Upper lobe of left lung (tissue), 6 donors: ENCODE measurements around the gene F8A1. TPM values are rescaled to one million over a fixed set of nuclear protein-coding genes. Genes with fewer than 3 reads are reported as not detected.
"Not testable (repeated sequence)": the region's sequence is repeated elsewhere in the genome, so short reads cannot be mapped to it uniquely, and the experiment has no call there.

Experiments used
- ATAC-seq, 2 donors: fragments of 200-7000 bp; cut with Tn5 transposase; one replicate each; pipeline ENCODE4 v1.9.1; 2022; ENCODE audit warnings: mild to moderate bottlenecking in 2 of 2, moderate library complexity in 2 of 2; ENCODE audit not compliant: low FRiP score in 2 of 2
- DNase-seq, 2 donors: peaks; one replicate each; pipeline ENCODE4 v3.0.0-alpha.2; 2019 to 2020
- H3K27ac ChIP-seq, 4 donors: fragments of 200-600 bp; sonication (generic); one replicate each; pipeline ENCODE4 v1.5.1; 2016 to 2019
- H3K27me3 ChIP-seq, 4 donors: fragments of 200-600 bp; sonication (generic); one replicate each; pipeline ENCODE4 v1.5.1; 2017 to 2019
- H3K36me3 ChIP-seq, 4 donors: fragments of 200-600 bp; sonication (generic); one replicate each; pipeline ENCODE4 v1.5.1; 2016 to 2019
- H3K4me1 ChIP-seq, 4 donors: fragments of 200-600 bp; sonication (generic); one replicate each; pipeline ENCODE4 v1.5.1; 2018 to 2019
- H3K4me3 ChIP-seq, 4 donors: fragments of 200-600 bp; sonication (generic); one replicate each; pipeline ENCODE4 v1.5.1; 2017 to 2019; ENCODE audit warnings: mild to moderate bottlenecking in 2 of 4, moderate library complexity in 1 of 4
- H3K9me3 ChIP-seq, 4 donors: fragments of 200-600 bp; sonication (generic); one replicate each; pipeline ENCODE4 v1.5.1; 2018 to 2019
- EP300 ChIP-seq, 4 donors: sonication (generic); formaldehyde crosslinking; IDR thresholded peaks; one replicate each; pipeline ENCODE4 v1.5.1; 2017; ENCODE audit warnings: antibody characterized with exemption in 4 of 4, control low read depth in 2 of 4
- POLR2A ChIP-seq, 4 donors: fragments of 450-650 bp; IDR thresholded peaks; one replicate each; pipeline ENCODE4 v1.5.1; 2016 to 2017; ENCODE audit warnings: antibody characterized with exemption in 4 of 4, mild to moderate bottlenecking in 2 of 4
- POLR2AphosphoS5 ChIP-seq, 2 donors: sonication (generic); formaldehyde crosslinking; IDR thresholded peaks; one replicate each; pipeline ENCODE4 v1.5.1; 2017; ENCODE audit warnings: antibody characterized with exemption in 2 of 2
- WGBS, 2 donors: methylation state at CpG; one replicate each; pipeline ENCODE4 v1.1.5; 2017 to 2018; 5-methylcytosine and 5-hydroxymethylcytosine counted together
- small RNA-seq, 4 donors: library from RNA; depleted of rRNA; stranded (forward); fragments of <200 nt; gene quantifications; one replicate each; pipeline ENCODE3, GENCODE V24; 2016
- total RNA-seq, 6 donors: library from RNA; depleted of rRNA in 4 of 6; stranded (reverse); fragments of >200 nt in 4 of 6; gene quantifications; one replicate each; pipeline versions ENCODE4 v1.1.0 to v1.2.1, GENCODE V29; 2016 to 2021
- TF ChIP-seq, protein P1 (sequence below), 6 experiments: fragments of 450-650 bp in 4 of 6; fragments of 200-600 bp in 2 of 6; sonication (generic) in 2 of 6; IDR thresholded peaks; one replicate each; pipeline ENCODE4 v1.5.1; 2016 to 2019; ENCODE audit warnings: antibody characterized with exemption in 6 of 6
- donor health status: DM: no; HTN: no; CAD: no; lungs with moderate emphysema.
- donor health status: DM: no; HTN: yes; CAD: no; lungs with severe emphysema.

Gene F8A1
- total RNA-seq, 6 donors from 2014 or later = 9.3 to 53.1 (median 20.8) TPM; not detected in 1

DNA sequence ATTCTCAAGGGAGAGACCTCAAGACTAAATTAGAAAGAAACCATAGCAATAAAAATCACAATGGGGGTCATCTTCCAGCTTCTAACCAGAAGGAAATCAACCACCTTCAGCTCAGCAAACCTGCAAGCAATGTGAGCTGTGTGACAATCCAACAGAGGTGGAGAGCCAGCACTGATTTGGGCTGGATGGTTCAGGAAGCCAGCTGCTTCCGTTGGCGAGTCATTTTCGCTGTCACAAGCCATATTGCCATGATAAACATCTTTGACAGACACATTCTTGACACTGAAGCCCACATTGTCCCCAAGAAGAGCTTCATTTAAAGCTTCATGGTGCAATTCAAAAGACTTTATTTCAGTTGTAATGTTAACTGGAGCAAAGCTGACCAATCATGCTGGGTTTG is 22.7 kb downstream of the F8A1 start:
- Histone ChIP-seq H3K4me1 (no peaks in the 10 kb centered on the region), H3K4me3 (no peak overlapping the region)

DNA sequence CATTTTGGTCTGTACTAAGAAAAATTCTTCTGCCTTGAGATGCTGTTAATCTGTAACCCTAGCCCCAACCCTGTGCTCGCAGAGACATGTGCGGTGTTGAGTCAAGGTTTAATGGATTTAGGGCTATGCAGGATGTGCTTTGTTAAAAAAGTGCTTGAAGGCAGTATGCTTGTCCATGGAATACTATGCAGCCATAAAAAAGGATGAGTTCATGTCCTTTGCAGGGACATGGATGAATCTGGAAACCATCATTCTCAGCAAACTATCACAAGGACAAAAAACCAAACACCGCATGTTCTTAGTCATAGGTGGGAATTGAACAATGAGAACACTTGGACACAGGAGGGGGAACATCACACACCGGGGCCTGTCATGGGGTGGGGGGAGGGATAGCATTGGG is 23.9 kb downstream of the F8A1 start:
- 87 to 100% methylated on average over 4 of the region's 4 CpGs for WGBS, 2 donors
- not testable (repeated sequence) for ATAC-seq, H3K4me3 ChIP-seq, DNase-seq, H3K36me3 ChIP-seq, H3K4me1 ChIP-seq, H3K27ac ChIP-seq, H3K27me3 ChIP-seq
- H3K9me3 ChIP-seq = peaks cover 0 to 17% (median 2%) of the 10 kb centered on the region in 4 donors

More for the DNA sequence above, 22.7 kb downstream of the F8A1 start:
- H3K36me3 ChIP-seq = no peaks in the 10 kb centered on the region
- H3K27me3 ChIP-seq = no peaks in the 10 kb centered on the region
- TF ChIP-seq, protein P1, sequence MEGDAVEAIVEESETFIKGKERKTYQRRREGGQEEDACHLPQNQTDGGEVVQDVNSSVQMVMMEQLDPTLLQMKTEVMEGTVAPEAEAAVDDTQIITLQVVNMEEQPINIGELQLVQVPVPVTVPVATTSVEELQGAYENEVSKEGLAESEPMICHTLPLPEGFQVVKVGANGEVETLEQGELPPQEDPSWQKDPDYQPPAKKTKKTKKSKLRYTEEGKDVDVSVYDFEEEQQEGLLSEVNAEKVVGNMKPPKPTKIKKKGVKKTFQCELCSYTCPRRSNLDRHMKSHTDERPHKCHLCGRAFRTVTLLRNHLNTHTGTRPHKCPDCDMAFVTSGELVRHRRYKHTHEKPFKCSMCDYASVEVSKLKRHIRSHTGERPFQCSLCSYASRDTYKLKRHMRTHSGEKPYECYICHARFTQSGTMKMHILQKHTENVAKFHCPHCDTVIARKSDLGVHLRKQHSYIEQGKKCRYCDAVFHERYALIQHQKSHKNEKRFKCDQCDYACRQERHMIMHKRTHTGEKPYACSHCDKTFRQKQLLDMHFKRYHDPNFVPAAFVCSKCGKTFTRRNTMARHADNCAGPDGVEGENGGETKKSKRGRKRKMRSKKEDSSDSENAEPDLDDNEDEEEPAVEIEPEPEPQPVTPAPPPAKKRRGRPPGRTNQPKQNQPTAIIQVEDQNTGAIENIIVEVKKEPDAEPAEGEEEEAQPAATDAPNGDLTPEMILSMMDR (IDR thresholded peaks at IDR 0.05) = no peak
- TF ChIP-seq POLR2AphosphoS5 (IDR thresholded peaks at IDR 0.05) = no peak
- no peak for TF ChIP-seq POLR2A (IDR thresholded peaks at IDR 0.05)
- TF ChIP-seq EP300 (IDR thresholded peaks at IDR 0.05) = no peak
- WGBS, 2 donors = 65% methylated on average over 3 of the region's 3 CpGs; no CpG with 5 or more reads in 1 of the 2 donors
- DNase-seq = no peak
- peaks cover 0 to 13% (median 2%) of the 10 kb centered on the region in 4 donors for H3K9me3 ChIP-seq
- no peak overlapping the region for H3K27ac ChIP-seq
- ATAC-seq = no peak

- not testable (repeated sequence) for DNase-seq, H3K36me3 ChIP-seq, H3K4me1 ChIP-seq, H3K4me3 ChIP-seq, ATAC-seq, H3K27ac ChIP-seq, H3K27me3 ChIP-seq
- 74 to 90% methylated on average over 7 to 11 of the region's 11 CpGs for WGBS, 2 donors
- H3K9me3 ChIP-seq = peaks cover 0 to 17% (median 2%) of the 10 kb centered on the region in 4 donors
These were observed 24.4 kb downstream of the F8A1 start for GRCh38 chrX:154910528-154910927.

GRCh38 chrX:154914052-154914451 is 27.9 kb downstream of the F8A1 start:
- Histone ChIP-seq H3K36me3 (no peaks in the 10 kb centered on the region), H3K4me3 (no peak overlapping the region), H3K9me3 (peaks cover 0 to 17% (median 2%) of the 10 kb centered on the region in 4 donors), H3K27me3 (no peaks in the 10 kb centered on the region), H3K4me1 (no peaks in the 10 kb centered on the region), H3K27ac (no peak overlapping the region)
- ATAC-seq (no peak), DNase-seq (no peak)
- 71 to 75% methylated on average over 1 to 2 of the region's 2 CpGs for WGBS, 2 donors
- TF ChIP-seq POLR2A (IDR thresholded peaks at IDR 0.05) = no peak
- no peak for TF ChIP-seq POLR2AphosphoS5 (IDR thresholded peaks at IDR 0.05)
- no peak for TF ChIP-seq EP300 (IDR thresholded peaks at IDR 0.05)
- TF ChIP-seq, protein P1 (IDR thresholded peaks at IDR 0.05) = no peak

- 0 to 9% methylated on average over 1 to 5 of the region's 5 CpGs for WGBS, 2 donors
- peak overlapping the region in 1 of 4 donors; percentile 6 for H3K4me3 ChIP-seq
- peak in 1 of 2 donors; percentile 72 for ATAC-seq
These were observed 31.9 kb downstream of the F8A1 start for GRCh38 chrX:154918060-154918483.

DNA sequence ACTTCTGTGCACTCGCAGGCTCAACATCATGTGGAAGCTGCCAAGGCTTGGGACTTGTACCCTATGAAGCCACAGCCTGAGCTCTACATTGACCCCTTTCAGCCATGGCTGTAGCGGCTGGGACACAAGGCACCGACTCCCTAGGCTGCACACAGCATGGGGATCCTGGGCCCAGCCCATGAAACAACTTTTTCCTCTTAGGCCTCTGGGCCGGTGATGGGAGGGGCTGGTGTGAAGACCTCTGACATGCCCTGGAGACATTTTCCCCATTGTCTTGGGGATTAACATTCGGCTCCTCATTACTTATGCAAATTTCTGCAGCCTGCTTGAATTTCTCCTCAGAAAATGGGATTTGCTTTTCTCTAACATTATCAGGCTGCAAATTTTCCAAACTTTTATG is 38.6 kb downstream of the F8A1 start:
- H3K4me3 ChIP-seq, H3K27ac ChIP-seq: not testable (repeated sequence)
- 89 to 92% methylated on average over 5 of the region's 5 CpGs for WGBS, 2 donors

More at GRCh38 chrX:154918060-154918483, 31.9 kb downstream of the F8A1 start:
- no peak overlapping the region for H3K27ac ChIP-seq
- no peaks in the 10 kb centered on the region for H3K4me1 ChIP-seq
- DNase-seq = peak in 1 of 2 donors; percentile 32
- no peaks in the 10 kb centered on the region for H3K36me3 ChIP-seq
- no peaks in the 10 kb centered on the region for H3K27me3 ChIP-seq
- H3K9me3 ChIP-seq = peaks cover 0 to 12% (median 0%) of the 10 kb centered on the region in 4 donors
- TF ChIP-seq POLR2AphosphoS5 (IDR thresholded peaks at IDR 0.05) (no peak), POLR2A (IDR thresholded peaks at IDR 0.05) (no peak), EP300 (IDR thresholded peaks at IDR 0.05) (no peak)
- TF ChIP-seq, protein P1 (IDR thresholded peaks at IDR 0.05) = peak; percentile 31 to 57 (median 38)

More for the DNA sequence above, 38.6 kb downstream of the F8A1 start:
- not testable (repeated sequence) for DNase-seq, H3K9me3 ChIP-seq, H3K4me1 ChIP-seq, ATAC-seq, H3K36me3 ChIP-seq, H3K27me3 ChIP-seq

Small RNAs within 50 kb of the gene (small RNA-seq; reads per million reads assigned to genes)
- gene MIR1184-1 = 0 reads per million in 4 donors

Other genes starting within 250 kb of the F8A1 start
- gene CTAG2, start 232.8 kb upstream of the F8A1 start, total RNA-seq = not detected
- gene GAB3, start 135.3 kb upstream of the F8A1 start, total RNA-seq = 10 to 100 TPM; 10.2 to 30.4 (median 15.4) TPM
- 10 to 100 TPM; 24.1 to 52.4 (median 33.2) TPM for gene DKC1, start 123.5 kb upstream of the F8A1 start, total RNA-seq
- gene MPP1, start 80.9 kb upstream of the F8A1 start, total RNA-seq = 10 to 100 TPM; 34.2 to 88.0 (median 52.4) TPM
- gene SMIM9, start 51.7 kb upstream of the F8A1 start, total RNA-seq = 1 to 10 TPM in 1 of 6 donors, not detected in 5; 1.5 TPM
- 10 to 100 TPM in 5 of 6 donors, 1 to 10 TPM in 1; 4.3 to 47.1 (median 21.7) TPM for gene F8, start 136.4 kb downstream of the F8A1 start, total RNA-seq
- gene FUNDC2, start 140.5 kb downstream of the F8A1 start, total RNA-seq = 10 to 100 TPM; 18.3 to 93.9 (median 50.2) TPM
- gene CMC4, start 184.8 kb downstream of the F8A1 start, total RNA-seq = 10 to 100 TPM in 2 of 6 donors, 1 to 10 TPM in 4; 4.4 to 14.9 (median 7.8) TPM
- gene MTCP1, start 184.8 kb downstream of the F8A1 start, total RNA-seq = 10 to 100 TPM in 2 of 6 donors, 1 to 10 TPM in 4; 3.4 to 12.3 (median 8.0) TPM
- 10 to 100 TPM; 11.6 to 21.0 (median 16.1) TPM for gene BRCC3, start 185.2 kb downstream of the F8A1 start, total RNA-seq